ENCODE results near the gene TRAF7. TPM values are rescaled to one million over a fixed set of nuclear protein-coding genes. Genes with fewer than 3 reads are reported as not detected.

TRAF7 gene
- total RNA-seq, 1 experiment from 2014 or later = 160 TPM

DNA sequence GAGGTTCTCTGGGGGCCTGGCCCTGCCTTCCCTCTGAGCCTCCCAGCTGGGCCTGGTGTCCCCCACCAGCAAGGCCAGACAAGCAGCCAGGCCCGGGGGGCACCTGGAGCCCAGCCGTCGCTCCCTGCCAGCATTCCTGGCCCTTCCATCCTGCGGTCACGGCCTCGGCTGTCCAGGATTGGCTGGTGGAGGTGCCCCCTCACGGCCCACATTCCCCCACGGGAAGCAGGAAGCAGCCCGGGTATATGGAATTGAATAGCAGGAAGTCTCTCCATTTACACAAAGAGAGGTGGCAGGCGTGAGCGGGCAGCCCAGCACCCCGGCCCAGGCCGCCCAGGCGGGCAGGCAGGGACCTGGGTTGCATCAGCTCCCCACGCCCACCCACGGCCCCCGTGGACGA is 14.5 kb downstream of the TRAF7 start:
- Histone ChIP-seq H3K9me2 (ENCODE audit: insufficient read depth) (no peaks in the 10 kb centered on the region), H3K27ac (ENCODE audit: low read depth, low read length) (no peak overlapping the region)
- DNase-seq (ENCODE audit: low read depth, low spot score) = no peak

More for the DNA sequence above, 14.5 kb downstream of the TRAF7 start:
- Histone ChIP-seq H3K27me3 (ENCODE audit: insufficient read depth, low read length) (no peaks in the 10 kb centered on the region), H3K36me3 (ENCODE audit: control insufficient read depth in 1 of 2, insufficient read depth in 2 of 2, low read length in 2 of 2) (peaks cover 16 to 55% of the 10 kb centered on the region in 2 experiments; a peak in 3 of 4 replicates), H3K4me2 (ENCODE audit: low read length) (no peak overlapping the region), H3K4me3 (replicated peaks in 1 of 2; ENCODE audit: low read depth in 1 of 2, low read length in 2 of 2) (no peak overlapping the region), H3K79me2 (ENCODE audit: insufficient read depth, low read length) (peaks cover 31% of the 10 kb centered on the region), H3K9me3 (ENCODE audit: control insufficient read depth in 1 of 2, insufficient read depth in 1 of 2, low read depth in 1 of 2, low read length in 2 of 2) (no peaks in the 10 kb centered on the region), H4K20me1 (ENCODE audit: insufficient read depth) (no peaks in the 10 kb centered on the region), H3K4me1 (ENCODE audit: control insufficient read depth in 1 of 2, insufficient read depth in 2 of 2, low read length in 2 of 2) (no peaks in the 10 kb centered on the region), H3K9ac (ENCODE audit: low read length) (no peak overlapping the region), H2AFZ (ENCODE audit: low read depth, low read length, poor library complexity, severe bottlenecking) (no peak overlapping the region)
- TF ChIP-seq ZNF274 (IDR thresholded peaks at IDR 0.05; ENCODE audit: low read depth, low read length) = no peak
- no peak for TF ChIP-seq SIN3A (IDR thresholded peaks at IDR 0.05; ENCODE audit: low read depth)
- no peak for TF ChIP-seq SRF (IDR thresholded peaks at IDR 0.05; ENCODE audit: low read depth)
- TF ChIP-seq EGR1 (IDR thresholded peaks at IDR 0.05; ENCODE audit: low read depth) = no peak
- TF ChIP-seq, protein P1, sequence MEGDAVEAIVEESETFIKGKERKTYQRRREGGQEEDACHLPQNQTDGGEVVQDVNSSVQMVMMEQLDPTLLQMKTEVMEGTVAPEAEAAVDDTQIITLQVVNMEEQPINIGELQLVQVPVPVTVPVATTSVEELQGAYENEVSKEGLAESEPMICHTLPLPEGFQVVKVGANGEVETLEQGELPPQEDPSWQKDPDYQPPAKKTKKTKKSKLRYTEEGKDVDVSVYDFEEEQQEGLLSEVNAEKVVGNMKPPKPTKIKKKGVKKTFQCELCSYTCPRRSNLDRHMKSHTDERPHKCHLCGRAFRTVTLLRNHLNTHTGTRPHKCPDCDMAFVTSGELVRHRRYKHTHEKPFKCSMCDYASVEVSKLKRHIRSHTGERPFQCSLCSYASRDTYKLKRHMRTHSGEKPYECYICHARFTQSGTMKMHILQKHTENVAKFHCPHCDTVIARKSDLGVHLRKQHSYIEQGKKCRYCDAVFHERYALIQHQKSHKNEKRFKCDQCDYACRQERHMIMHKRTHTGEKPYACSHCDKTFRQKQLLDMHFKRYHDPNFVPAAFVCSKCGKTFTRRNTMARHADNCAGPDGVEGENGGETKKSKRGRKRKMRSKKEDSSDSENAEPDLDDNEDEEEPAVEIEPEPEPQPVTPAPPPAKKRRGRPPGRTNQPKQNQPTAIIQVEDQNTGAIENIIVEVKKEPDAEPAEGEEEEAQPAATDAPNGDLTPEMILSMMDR (IDR thresholded peaks at IDR 0.05 in 2 of 3, conservative IDR thresholded peaks at IDR 0.05 in 1 of 3; ENCODE audit: borderline replicate concordance in 1 of 3, insufficient read depth in 1 of 3, low read depth in 2 of 3, low read length in 2 of 3) = no peak
- TF ChIP-seq POLR2AphosphoS5 (IDR thresholded peaks at IDR 0.05; ENCODE audit: low read depth, low read length) = no peak
- TF ChIP-seq CBX3 (IDR thresholded peaks at IDR 0.05; ENCODE audit: low read depth) = no peak
- no peak for TF ChIP-seq EZH2 (IDR thresholded peaks at IDR 0.05)
- TF ChIP-seq TCF7L2 (IDR thresholded peaks at IDR 0.05; ENCODE audit: borderline replicate concordance, extremely low read depth, insufficient read depth, insufficient read length) = no peak
- TF ChIP-seq ELF1 (IDR thresholded peaks at IDR 0.05; ENCODE audit: borderline replicate concordance, low read depth) = no peak
- TF ChIP-seq, protein P2, sequence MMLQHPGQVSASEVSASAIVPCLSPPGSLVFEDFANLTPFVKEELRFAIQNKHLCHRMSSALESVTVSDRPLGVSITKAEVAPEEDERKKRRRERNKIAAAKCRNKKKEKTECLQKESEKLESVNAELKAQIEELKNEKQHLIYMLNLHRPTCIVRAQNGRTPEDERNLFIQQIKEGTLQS (IDR thresholded peaks at IDR 0.05) = no peak
- TF ChIP-seq POLR2A (IDR thresholded peaks at IDR 0.05; ENCODE audit: borderline replicate concordance, extremely low read depth, insufficient read depth, insufficient read length) = no peak
- TF ChIP-seq, protein P3, sequence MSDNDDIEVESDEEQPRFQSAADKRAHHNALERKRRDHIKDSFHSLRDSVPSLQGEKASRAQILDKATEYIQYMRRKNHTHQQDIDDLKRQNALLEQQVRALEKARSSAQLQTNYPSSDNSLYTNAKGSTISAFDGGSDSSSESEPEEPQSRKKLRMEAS (IDR thresholded peaks at IDR 0.05) = no peak
- TF ChIP-seq RAD21 (IDR thresholded peaks at IDR 0.05; ENCODE audit: low read depth) = no peak
- no peak for TF ChIP-seq ZFX (IDR thresholded peaks at IDR 0.05)
- ATAC-seq = no peak
- no TSS peak for BruUV-seq (replicated peaks)
- ChIA-PET CTCF (no interaction called here), RAD21 (ENCODE audit: low non-redundant PET in 1 of 2, low total read pairs in 2 of 2, uncharacterized antibody in 2 of 2, unreplicated experiment in 2 of 2) (no interaction called here), POLR2A (interaction anchor here (1.7 kb wide), 1 partner anchor 15 kb away, joined by 5 read pairs; the partner anchor contains the start of gene TRAF7)
- intact Hi-C loops (cut with micrococcal nuclease) = no loop called here
